ENCODE results near the gene BAIAP2.

The BAIAP2 gene

DNA sequence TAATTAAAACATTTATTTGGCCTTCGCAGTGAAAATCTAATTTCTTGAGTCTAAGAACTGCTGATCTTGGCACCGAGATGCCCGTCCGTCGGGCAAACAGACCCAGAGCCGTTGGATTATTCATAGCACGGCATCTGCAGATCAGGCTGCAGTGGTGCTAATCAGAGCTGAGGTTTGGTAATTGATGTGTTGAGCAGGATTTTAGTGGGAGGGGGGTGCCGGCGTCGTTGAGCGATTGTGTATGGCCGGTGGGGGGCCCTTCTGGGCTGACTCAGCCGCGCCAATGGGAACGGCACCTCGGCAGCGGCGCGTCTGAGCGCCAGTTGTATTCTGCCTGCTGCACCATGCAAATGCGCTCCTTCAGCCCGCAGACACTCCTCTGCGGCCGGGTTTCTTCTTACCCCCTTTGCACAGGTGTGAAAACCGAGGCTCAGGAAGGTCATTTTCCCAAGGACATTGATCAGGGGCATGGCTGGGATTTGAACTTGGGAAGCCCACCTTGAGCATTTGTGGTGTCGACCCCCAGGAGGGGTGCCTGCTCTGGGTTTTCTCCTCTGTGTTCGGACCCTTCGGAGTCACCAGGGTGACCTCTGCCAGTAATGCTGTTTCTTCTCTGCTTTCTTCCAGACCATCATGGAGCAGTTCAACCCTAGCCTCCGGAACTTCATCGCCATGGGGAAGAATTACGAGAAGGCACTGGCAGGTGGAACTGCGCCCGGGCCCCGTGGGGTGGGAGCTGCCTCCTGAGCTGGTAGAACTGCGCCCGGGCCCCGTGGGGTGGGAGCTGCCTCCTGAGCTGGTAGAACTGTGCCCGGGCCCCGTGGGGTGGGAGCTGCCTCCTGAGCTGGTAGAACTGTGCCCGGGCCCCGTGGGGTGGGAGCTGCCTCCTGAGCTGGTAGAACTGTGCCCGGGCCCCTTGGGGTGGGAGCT lies 18.4 kb downstream of the BAIAP2 start:
- no peak for DNase-seq

DNA sequence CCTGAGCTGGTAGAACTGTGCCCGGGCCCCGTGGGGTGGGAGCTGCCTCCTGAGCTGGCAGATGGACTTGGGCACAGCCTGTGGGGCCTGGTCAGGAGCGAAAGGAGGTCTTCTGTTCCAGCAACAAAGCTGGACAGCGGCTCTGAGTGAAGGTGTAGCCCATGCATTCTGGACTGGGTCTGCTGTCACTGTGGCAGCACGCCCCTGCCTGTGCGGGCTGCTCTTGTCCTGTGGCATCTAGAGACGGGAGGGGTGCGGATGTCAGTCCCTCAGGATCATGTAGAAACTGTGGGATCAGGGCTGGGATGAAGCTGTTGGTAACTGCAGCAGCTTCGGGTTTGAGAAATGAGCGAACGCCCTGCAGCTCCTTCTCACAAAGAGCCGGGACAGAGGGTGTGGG lies 19.4 kb downstream of the BAIAP2 start:
- no peak for DNase-seq

- DNase-seq = no peak
These were observed 20.0 kb downstream of the BAIAP2 start for GRCh38 chr17:81054881-81055370.

- no peak for DNase-seq
These were observed 21.4 kb downstream of the BAIAP2 start for GRCh38 chr17:81056312-81056711.

GRCh38 chr17:81057079-81057730 lies 22.3 kb downstream of the BAIAP2 start:
- no peak for DNase-seq

DNA sequence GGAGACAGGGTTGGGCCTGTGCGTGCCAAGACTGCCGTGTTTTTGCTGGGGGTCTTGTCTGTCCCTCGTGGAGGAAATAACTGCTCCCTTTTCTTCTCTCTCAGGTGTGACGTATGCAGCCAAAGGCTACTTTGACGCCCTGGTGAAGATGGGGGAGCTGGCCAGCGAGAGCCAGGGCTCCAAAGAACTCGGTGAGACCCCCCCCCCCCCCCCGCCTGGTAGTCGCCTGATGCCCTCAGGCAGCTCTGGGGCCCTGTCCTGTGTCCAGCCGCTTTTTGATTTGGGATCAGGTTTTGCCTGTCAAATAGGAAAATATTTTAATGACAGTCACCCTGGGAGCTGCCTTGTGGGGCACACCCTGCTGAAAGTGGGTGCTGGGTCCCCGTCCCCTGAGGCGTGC lies 22.8 kb downstream of the BAIAP2 start:
- DNase-seq = no peak

DNA sequence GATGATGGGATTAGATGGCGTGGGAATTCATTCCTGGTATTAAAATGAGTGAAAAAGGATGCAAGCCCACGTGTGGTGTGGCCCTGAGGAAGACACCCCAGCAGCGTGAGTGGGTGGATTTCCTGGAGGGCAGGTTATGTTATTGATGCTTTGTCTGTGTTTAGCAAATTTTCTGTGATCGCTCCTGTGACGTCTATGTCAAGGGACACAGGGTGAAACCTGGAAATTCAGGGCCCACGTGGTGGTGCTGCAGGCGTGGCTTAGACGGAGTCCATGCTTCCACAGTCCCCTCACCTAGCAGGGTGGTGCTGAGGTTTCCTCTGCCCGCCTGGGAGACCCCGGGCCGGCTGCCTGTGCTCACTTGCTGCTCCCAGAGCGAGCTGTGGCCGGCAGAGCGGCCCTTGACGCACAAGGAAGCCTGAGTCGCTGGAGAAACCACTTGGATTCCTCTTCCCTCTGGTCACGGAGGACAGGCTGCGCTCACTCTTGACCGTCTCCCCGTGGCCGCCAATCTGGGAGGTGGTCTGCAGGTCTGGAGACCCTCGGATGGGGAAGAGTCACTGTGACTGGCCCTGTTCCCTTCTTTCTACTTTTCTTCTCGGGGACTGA lies 23.4 kb downstream of the BAIAP2 start:
- no peak for DNase-seq

- DNase-seq = no peak
These were observed 24.1 kb downstream of the BAIAP2 start for GRCh38 chr17:81059026-81059425.

DNA sequence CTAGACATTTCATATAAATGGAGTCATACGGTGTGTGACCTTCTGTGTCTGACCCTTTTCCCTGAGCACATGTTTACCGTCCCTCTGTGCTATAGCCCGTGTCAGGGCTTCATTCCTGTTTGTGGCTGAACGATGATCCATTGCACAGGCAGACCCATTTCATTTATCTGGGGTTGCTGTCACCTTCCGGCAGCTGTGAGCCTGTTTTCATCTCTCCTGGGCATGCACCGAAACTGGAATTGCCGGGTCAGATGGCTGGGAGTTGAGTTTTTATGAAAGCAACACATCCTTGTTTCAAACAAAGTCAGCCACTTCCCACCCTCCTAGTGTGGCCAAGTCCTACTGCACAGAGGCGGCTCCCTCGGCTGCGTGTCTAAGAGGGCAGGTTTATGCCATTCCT lies 25.5 kb downstream of the BAIAP2 start:
- DNase-seq = no peak

DNA sequence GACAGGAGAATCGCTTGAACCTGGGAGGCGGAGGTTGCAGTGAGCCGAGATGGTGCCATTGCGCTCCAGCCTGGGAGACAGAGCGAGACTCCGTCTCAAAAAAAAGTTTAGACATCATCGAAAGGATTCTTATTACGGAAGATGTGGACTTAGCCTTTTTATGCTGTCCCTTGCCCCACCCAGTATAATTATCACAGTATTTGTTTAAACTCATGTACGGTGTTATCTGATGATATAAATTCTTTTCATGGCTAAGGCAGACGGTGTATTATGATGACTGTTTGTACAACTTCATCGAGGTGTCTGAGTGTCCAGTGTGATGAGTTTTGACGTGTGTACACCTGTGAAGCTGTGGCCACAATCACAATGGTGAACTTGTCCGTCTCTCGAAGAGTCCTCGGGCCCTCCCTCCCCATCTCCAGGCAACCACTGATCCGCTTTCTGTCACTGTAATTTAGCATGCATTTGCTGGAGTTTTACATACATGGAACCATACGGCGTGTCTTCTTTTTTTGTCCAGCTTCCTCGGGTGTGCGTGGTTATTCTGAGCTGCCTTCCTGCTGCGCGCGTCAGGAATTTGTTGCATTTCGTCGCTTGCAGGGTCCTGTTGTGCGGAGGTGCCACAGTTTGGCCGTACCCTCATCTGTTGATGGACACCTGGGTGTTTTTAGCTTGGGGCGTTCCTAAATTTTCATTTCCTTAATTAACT lies 26.2 kb downstream of the BAIAP2 start:
- DNase-seq = no peak

GRCh38 chr17:81062014-81062780 lies 27.2 kb downstream of the BAIAP2 start:
- DNase-seq = no peak

DNA sequence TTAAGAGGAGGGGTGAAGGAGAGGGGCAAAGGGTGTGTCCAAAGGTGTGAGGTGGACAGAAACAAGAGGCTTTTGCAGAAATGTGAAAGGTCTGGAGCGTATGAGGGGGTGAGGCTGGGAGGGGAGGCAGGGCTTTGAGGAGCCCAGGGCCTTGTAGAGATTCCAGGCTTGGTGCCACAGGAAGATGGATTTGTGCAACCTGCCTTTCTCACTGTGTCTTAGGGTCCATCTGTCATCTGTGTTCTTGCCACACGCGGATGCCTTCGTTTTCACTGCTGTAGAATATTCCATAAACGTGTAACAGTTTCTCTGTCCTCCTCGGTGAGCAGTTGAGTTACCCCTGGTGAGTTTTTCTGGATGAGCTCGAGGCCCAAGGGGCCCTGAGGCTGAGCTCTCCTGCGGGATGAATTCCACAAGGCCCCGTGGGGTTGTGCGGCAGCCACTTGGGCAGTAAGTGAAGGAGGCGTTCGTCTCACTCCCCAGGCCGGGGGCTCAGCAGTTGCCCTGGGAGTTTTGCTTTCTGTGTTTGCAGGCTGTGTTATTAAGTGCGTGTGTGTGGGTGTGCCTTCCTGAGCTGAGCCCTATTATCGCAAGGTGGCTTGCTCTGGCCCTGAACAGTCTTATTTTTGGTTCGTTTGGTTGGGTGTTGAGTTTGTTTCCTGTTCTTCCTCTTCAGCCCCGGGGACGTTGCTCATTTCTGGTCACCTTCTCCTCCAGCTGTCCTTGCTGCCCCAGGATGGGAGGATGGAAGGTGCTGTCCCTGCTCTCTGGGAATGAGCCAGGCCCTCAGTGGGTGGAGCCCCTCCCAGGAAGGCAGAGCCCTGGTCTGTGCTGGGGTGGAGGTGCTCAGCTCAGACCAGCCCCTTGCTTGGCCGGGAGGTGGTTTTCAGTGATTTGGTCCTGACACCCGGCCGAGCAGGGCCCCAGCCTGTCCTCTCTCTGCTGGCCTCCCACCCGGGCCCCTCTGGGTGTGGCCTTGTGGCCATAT lies 28.4 kb downstream of the BAIAP2 start:
- DNase-seq = no peak

- DNase-seq = peak; percentile 68
These were observed 29.9 kb downstream of the BAIAP2 start for GRCh38 chr17:81064678-81065475.

DNA sequence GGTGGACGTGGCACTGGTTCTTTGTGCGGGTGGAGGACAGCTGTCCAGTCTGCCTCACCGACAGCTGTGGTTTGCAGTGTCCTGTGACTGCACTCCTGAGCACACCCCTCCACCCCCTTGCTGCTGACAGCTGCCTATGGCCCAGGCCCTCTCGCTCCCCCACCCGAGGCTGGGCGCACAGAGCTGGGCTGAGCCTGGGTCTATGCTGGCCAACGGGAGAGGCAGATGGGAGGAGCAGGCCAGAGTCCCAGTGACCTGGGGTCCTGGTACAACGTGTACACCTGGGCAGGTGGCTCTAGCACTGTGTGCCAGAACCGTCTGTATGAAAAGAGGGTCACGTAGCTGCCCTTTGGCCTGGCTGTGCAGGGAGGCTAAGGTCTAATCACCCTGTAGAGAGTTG lies 30.5 kb downstream of the BAIAP2 start:
- DNase-seq = no peak

GRCh38 chr17:81066072-81066471 lies 31.1 kb downstream of the BAIAP2 start:
- no peak for DNase-seq

DNA sequence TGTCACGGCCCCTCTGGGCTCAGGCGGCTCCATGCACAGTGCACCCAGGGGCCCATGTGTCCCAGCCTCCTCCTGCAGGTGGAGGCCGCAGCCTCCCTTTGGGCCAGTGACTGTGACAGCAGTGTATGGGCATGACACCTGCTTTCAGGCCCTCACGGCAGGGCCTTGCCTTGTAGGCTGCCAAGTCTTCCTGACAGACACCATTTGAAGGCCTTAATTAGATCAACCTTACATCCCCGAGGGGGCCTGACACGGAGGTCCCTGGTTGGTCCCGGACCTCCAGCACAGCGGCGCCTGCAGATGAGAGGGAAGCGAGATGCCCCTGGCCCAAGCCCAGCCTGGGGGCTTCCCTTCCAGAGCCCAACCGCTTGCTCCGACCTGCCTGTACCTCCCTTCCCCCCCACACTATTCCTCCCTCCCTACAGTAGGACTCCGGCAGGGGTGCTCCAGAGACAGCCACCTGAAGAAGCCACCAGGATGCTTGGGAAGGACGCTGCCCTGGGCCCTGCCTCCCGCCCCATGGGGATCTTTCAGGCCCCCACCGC lies 31.9 kb downstream of the BAIAP2 start:
- no peak for DNase-seq

GRCh38 chr17:81067391-81067811 lies 32.5 kb downstream of the BAIAP2 start:
- no peak for DNase-seq

- no peak for DNase-seq
These were observed 33.6 kb downstream of the BAIAP2 start for GRCh38 chr17:81068411-81069134.

Measured in fibroblast of skin of abdomen (primary cell).